ENCODE results near the gene MAD1L1. TPM values are rescaled to one million over a fixed set of nuclear protein-coding genes. Genes with fewer than 3 reads are reported as not detected.

MAD1L1 gene
- total RNA-seq, 1 experiment from 2014 or later = 38.5 TPM

DNA sequence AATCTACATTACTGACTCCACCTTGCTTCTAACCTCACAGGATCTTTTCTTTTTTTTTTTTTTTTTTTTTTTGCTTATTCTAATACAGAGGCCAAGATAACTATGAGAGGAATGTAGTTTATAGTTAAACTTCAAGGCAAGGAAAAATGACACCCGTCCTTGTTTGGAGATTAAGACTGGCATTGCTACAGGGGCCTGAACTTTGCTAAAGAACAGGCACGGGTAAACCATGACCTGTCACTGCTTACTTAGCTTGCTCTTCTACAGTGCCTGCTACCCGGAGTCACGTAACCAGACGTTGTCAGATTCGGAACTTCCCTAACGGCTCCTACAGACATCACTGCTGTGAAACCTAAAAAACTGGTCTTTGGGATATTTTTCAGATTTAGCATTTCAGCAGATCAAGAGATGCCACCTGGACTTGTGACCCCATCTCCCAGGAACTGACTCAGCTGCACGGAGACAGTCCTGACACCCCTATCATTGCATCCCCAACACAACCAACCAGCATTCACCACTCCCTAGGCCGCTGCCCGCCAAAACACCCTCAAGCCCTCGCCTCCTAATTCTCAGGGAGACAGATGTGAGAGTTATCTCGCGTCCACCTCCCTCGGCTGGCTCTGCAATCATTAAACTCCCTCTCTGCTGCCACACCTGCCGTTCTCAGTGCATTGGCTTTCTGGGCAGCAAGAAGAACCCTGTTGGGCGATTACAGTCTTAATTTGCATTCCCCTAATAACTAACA is 27.5 kb downstream of the MAD1L1 start:
- H4K20me1 ChIP-seq (ENCODE audit: insufficient read depth) = no peaks in the 10 kb centered on the region
- DNase-seq (ENCODE audit: low read depth, low spot score) = no peak
- TF ChIP-seq JUND (IDR thresholded peaks at IDR 0.05) = no peak
- TF ChIP-seq POLR2AphosphoS5 (IDR thresholded peaks at IDR 0.05; ENCODE audit: low read depth, low read length) = no peak
- no peak for TF ChIP-seq ELF1 (IDR thresholded peaks at IDR 0.05; ENCODE audit: borderline replicate concordance, low read depth)
- TF ChIP-seq CBX3 (IDR thresholded peaks at IDR 0.05; ENCODE audit: low read depth) = no peak
- TF ChIP-seq, protein P1, sequence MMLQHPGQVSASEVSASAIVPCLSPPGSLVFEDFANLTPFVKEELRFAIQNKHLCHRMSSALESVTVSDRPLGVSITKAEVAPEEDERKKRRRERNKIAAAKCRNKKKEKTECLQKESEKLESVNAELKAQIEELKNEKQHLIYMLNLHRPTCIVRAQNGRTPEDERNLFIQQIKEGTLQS (IDR thresholded peaks at IDR 0.05) = no peak
- no peak for TF ChIP-seq SP1 (IDR thresholded peaks at IDR 0.05; ENCODE audit: low read depth)
- no peak for TF ChIP-seq EZH2phosphoT487 (IDR thresholded peaks at IDR 0.05; ENCODE audit: borderline replicate concordance)
- no peak for TF ChIP-seq CEBPB (IDR thresholded peaks at IDR 0.05; ENCODE audit: low read depth)
- no peak for TF ChIP-seq FOSL1 (IDR thresholded peaks at IDR 0.05; ENCODE audit: low read depth)
- no peak for TF ChIP-seq RAD21 (IDR thresholded peaks at IDR 0.05; ENCODE audit: low read depth)
- no peak for TF ChIP-seq TCF7L2 (IDR thresholded peaks at IDR 0.05; ENCODE audit: borderline replicate concordance, extremely low read depth, insufficient read depth, insufficient read length)
- TF ChIP-seq, protein P2, sequence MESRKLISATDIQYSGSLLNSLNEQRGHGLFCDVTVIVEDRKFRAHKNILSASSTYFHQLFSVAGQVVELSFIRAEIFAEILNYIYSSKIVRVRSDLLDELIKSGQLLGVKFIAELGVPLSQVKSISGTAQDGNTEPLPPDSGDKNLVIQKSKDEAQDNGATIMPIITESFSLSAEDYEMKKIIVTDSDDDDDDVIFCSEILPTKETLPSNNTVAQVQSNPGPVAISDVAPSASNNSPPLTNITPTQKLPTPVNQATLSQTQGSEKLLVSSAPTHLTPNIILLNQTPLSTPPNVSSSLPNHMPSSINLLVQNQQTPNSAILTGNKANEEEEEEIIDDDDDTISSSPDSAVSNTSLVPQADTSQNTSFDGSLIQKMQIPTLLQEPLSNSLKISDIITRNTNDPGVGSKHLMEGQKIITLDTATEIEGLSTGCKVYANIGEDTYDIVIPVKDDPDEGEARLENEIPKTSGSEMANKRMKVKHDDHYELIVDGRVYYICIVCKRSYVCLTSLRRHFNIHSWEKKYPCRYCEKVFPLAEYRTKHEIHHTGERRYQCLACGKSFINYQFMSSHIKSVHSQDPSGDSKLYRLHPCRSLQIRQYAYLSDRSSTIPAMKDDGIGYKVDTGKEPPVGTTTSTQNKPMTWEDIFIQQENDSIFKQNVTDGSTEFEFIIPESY (IDR thresholded peaks at IDR 0.05; ENCODE audit: extremely low read depth, insufficient replicate concordance, low read length) = no peak
- TF ChIP-seq EGR1 (IDR thresholded peaks at IDR 0.05; ENCODE audit: low read depth) = no peak
- no peak for TF ChIP-seq MAX (IDR thresholded peaks at IDR 0.05)
- no peak for TF ChIP-seq YY1 (IDR thresholded peaks at IDR 0.05; ENCODE audit: extremely low read depth, insufficient replicate concordance, low read depth, low read length)
- no peak for TF ChIP-seq SRF (IDR thresholded peaks at IDR 0.05; ENCODE audit: low read depth)
- no peak for TF ChIP-seq ZNF274 (IDR thresholded peaks at IDR 0.05; ENCODE audit: low read depth, low read length)
- no peak for TF ChIP-seq POLR2A (IDR thresholded peaks at IDR 0.05; ENCODE audit: borderline replicate concordance, extremely low read depth, insufficient read depth, insufficient read length)
- TF ChIP-seq, protein P3, sequence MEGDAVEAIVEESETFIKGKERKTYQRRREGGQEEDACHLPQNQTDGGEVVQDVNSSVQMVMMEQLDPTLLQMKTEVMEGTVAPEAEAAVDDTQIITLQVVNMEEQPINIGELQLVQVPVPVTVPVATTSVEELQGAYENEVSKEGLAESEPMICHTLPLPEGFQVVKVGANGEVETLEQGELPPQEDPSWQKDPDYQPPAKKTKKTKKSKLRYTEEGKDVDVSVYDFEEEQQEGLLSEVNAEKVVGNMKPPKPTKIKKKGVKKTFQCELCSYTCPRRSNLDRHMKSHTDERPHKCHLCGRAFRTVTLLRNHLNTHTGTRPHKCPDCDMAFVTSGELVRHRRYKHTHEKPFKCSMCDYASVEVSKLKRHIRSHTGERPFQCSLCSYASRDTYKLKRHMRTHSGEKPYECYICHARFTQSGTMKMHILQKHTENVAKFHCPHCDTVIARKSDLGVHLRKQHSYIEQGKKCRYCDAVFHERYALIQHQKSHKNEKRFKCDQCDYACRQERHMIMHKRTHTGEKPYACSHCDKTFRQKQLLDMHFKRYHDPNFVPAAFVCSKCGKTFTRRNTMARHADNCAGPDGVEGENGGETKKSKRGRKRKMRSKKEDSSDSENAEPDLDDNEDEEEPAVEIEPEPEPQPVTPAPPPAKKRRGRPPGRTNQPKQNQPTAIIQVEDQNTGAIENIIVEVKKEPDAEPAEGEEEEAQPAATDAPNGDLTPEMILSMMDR (IDR thresholded peaks at IDR 0.05 in 2 of 3, conservative IDR thresholded peaks at IDR 0.05 in 1 of 3; ENCODE audit: borderline replicate concordance in 1 of 3, insufficient read depth in 1 of 3, low read depth in 2 of 3, low read length in 2 of 3) = no peak
- H3K4me2 ChIP-seq (ENCODE audit: low read length) = no peak overlapping the region
- no peak overlapping the region for H3K27ac ChIP-seq (ENCODE audit: low read depth, low read length)
- POLR2A ChIA-PET = no interaction called here
- H2AFZ ChIP-seq (ENCODE audit: low read depth, low read length, poor library complexity, severe bottlenecking) = no peak overlapping the region
- no peaks in the 10 kb centered on the region for H3K27me3 ChIP-seq (ENCODE audit: insufficient read depth, low read length)
- CTCF ChIA-PET = no interaction called here
- no peaks in the 10 kb centered on the region for H3K9me2 ChIP-seq (ENCODE audit: insufficient read depth)
- no peak overlapping the region for H3K9ac ChIP-seq (ENCODE audit: low read length)
- no peaks in the 10 kb centered on the region for H3K4me1 ChIP-seq (ENCODE audit: control insufficient read depth in 1 of 2, insufficient read depth in 2 of 2, low read length in 2 of 2)
- intact Hi-C loops (cut with micrococcal nuclease) = loop anchor here (5.0 to 10.0 kb wide), 2 partner anchors 100 to 623 kb away; no protein-coding TSS in a partner anchor
- RAD21 ChIA-PET (ENCODE audit: low non-redundant PET in 1 of 2, low total read pairs in 2 of 2, uncharacterized antibody in 2 of 2, unreplicated experiment in 2 of 2) = no interaction called here
- no TSS peak for BruUV-seq (replicated peaks)
- H3K9me3 ChIP-seq (ENCODE audit: control insufficient read depth in 1 of 2, insufficient read depth in 1 of 2, low read depth in 1 of 2, low read length in 2 of 2) = no peaks in the 10 kb centered on the region
- 0 out of 2 replicates have a peak, but pooled peaks cover 4% of the 10 kb centered on the region for H3K79me2 ChIP-seq (ENCODE audit: insufficient read depth, low read length)
- no peak for ATAC-seq
- no peak overlapping the region for H3K4me3 ChIP-seq (replicated peaks in 1 of 2; ENCODE audit: low read depth in 1 of 2, low read length in 2 of 2)
- H3K36me3 ChIP-seq (ENCODE audit: control insufficient read depth in 1 of 2, insufficient read depth in 2 of 2, low read length in 2 of 2) = peaks cover 6% of the 10 kb centered on the region in 2 experiments; a peak in 3 of 4 replicates
